NB4 (cell line): ENCODE measurements around the gene GSTO1.

Source experiments
- CTCF ChIP-seq: IDR thresholded peaks from one replicate; pipeline ENCODE4 v1.5.1; 2012; ENCODE audit warnings: low read depth, low read length
- MAX ChIP-seq: IDR thresholded peaks from 2 replicates; pipeline ENCODE4 v1.6.1; 2011; ENCODE audit warnings: low read depth, low read length
- MYC ChIP-seq: IDR thresholded peaks from 2 replicates; pipeline ENCODE4 v1.6.1; 2011; ENCODE audit warnings: low read depth, low read length
- POLR2A ChIP-seq: IDR thresholded peaks from 2 replicates; pipeline ENCODE4 v1.6.1; 2011; ENCODE audit warnings: mild to moderate bottlenecking; ENCODE audit not compliant: insufficient read length; ENCODE audit errors: extremely low read depth

- TF ChIP-seq CTCF (no peak), POLR2A (no peak), MYC (no peak), MAX (no peak)
Measured at GRCh38 chr10:104301907-104302690, 47.4 kb downstream of the GSTO1 start.
